Measurements from ENCODE around the gene FRK.

DNA sequence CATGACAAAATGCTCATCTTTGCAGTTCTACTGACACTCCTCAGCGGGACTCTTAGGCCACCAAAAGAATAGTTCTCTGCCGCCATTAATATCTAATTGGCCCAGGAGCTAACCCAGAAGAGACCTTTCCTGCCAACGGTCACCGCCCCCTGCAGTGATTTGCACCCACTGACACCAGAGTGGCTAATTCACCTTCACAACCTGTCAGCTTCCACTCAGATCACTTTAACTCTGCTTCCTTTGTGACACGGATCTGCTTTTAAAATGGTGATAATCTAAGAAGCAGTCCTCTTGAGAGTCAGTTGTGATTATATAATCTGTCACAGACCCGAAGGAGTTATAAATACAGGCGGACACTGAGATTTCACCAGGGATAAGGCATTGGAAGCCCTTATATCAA lies 172.8 kb downstream of the FRK start:
- TF ChIP-seq, protein P1, sequence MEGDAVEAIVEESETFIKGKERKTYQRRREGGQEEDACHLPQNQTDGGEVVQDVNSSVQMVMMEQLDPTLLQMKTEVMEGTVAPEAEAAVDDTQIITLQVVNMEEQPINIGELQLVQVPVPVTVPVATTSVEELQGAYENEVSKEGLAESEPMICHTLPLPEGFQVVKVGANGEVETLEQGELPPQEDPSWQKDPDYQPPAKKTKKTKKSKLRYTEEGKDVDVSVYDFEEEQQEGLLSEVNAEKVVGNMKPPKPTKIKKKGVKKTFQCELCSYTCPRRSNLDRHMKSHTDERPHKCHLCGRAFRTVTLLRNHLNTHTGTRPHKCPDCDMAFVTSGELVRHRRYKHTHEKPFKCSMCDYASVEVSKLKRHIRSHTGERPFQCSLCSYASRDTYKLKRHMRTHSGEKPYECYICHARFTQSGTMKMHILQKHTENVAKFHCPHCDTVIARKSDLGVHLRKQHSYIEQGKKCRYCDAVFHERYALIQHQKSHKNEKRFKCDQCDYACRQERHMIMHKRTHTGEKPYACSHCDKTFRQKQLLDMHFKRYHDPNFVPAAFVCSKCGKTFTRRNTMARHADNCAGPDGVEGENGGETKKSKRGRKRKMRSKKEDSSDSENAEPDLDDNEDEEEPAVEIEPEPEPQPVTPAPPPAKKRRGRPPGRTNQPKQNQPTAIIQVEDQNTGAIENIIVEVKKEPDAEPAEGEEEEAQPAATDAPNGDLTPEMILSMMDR (optimal IDR thresholded peaks at IDR 0.05 in 1 of 3, IDR thresholded peaks at IDR 0.05 in 1 of 3, conservative IDR thresholded peaks at IDR 0.05 in 1 of 3; ENCODE audit: extremely low read depth in 1 of 3, insufficient read depth in 2 of 3, low read length in 3 of 3) = no peak
- TF ChIP-seq EZH2 (IDR thresholded peaks at IDR 0.05; ENCODE audit: low read length) = no peak

All from keratinocyte (primary cell).